ENCODE data around the gene NOXA1. TPM values are rescaled to one million over a fixed set of nuclear protein-coding genes. Genes with fewer than 3 reads are reported as not detected.

The NOXA1 gene
- total RNA-seq, 2 donors from 2014 or later: 0.94 to 3.4 TPM

DNA sequence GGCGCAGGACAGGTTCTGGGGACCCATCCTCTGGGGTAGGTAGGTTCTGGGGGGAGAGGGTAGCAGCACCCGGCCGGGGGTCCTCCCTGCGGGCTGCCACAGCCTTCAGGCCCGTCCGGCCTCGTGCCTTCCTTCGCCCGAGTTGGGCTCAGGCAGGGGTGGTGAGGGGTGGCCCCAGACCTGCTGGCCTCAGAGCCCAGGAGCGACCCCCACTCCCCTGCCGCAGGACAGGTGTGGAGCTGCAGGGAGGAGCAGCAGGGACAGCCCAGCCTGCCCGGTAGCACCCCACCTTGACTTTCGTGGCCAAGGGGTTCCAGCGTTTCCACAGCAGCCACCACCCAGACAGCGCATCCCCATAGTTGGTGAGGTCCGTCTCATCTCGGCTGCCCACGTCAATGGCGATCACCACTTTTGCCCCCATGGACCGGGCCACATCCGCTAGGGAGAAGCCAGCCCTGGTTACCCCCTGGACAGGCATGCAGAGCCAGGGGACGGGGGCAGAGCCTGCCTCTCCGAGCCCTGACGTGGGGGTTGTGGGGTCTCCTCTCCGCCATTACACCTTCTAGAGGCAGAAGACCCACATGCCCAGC, 39.3 kb downstream of the NOXA1 start:
- no peaks in the 10 kb centered on the region for H3K36me3 ChIP-seq
- H3K27me3 ChIP-seq: no peaks in the 10 kb centered on the region
- no peaks in the 10 kb centered on the region for H3K9me3 ChIP-seq
- H3K4me1 ChIP-seq: peaks cover 0 to 22% of the 10 kb centered on the region in 2 donors
- H3K4me3 ChIP-seq: no peak overlapping the region
- DNase-seq (ENCODE audit: low spot score): no peak
- TF ChIP-seq, protein P1, sequence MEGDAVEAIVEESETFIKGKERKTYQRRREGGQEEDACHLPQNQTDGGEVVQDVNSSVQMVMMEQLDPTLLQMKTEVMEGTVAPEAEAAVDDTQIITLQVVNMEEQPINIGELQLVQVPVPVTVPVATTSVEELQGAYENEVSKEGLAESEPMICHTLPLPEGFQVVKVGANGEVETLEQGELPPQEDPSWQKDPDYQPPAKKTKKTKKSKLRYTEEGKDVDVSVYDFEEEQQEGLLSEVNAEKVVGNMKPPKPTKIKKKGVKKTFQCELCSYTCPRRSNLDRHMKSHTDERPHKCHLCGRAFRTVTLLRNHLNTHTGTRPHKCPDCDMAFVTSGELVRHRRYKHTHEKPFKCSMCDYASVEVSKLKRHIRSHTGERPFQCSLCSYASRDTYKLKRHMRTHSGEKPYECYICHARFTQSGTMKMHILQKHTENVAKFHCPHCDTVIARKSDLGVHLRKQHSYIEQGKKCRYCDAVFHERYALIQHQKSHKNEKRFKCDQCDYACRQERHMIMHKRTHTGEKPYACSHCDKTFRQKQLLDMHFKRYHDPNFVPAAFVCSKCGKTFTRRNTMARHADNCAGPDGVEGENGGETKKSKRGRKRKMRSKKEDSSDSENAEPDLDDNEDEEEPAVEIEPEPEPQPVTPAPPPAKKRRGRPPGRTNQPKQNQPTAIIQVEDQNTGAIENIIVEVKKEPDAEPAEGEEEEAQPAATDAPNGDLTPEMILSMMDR (IDR thresholded peaks at IDR 0.05): no peak
- H3K27ac ChIP-seq: no peak overlapping the region

DNA sequence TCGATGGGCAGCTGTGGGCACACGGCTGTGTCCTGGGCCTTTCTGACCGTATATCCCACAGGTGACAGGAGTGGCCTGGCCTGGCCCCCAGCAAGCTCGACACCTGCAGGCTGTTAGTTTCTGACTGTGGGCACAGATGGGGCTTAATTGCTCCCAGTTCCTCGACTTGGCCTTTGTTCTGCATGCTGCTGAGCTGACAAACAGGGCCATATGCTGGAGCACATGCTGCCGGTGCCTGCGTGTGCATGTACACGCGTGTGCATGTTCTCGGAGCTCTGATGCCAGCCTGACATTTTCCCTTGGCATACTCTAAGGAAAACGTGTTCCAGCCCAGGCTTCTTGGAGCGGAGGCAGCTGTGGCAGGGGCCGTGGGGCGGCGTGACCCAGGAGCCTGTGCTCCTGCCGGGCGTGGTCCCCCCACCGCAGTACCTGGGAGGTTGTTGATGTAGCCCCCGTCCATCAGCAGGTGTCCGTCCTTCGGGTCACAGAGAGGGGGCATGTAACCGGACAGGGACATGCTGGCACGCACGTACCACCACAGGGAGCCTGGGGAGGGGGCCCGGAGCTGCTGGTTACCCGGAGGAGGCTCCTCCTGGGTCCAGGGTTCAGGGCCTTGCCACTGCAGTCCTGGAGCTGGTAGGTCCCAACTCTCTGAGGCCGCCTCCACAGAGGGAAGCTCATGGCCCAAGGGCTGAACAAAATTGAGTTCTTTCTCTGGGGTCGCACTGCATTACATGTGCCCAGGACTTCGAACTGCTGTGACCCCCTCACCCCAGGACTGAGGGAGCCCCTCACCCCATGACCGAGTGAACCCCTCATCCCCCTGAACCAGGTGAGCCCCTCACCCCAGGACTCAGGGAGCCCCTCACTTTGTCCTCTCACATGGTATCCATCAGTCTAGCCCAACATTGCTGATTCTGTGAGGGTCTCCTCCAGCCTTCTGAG, 40.1 kb downstream of the NOXA1 start:
- no peak overlapping the region for H3K4me3 ChIP-seq
- TF ChIP-seq, protein P1 (IDR thresholded peaks at IDR 0.05): no peak
- no peaks in the 10 kb centered on the region for H3K36me3 ChIP-seq
- no peaks in the 10 kb centered on the region for H3K9me3 ChIP-seq
- H3K4me1 ChIP-seq: peaks cover 0 to 16% of the 10 kb centered on the region in 2 donors
- no peak for DNase-seq (ENCODE audit: low spot score)
- no peak overlapping the region for H3K27ac ChIP-seq
- H3K27me3 ChIP-seq: no peaks in the 10 kb centered on the region

- no peaks in the 10 kb centered on the region for H3K36me3 ChIP-seq
- peaks cover 0 to 10% of the 10 kb centered on the region in 2 donors for H3K4me1 ChIP-seq
- H3K27ac ChIP-seq: no peak overlapping the region
- TF ChIP-seq, protein P1 (IDR thresholded peaks at IDR 0.05): no peak
- H3K4me3 ChIP-seq: no peak overlapping the region
- H3K9me3 ChIP-seq: no peaks in the 10 kb centered on the region
- H3K27me3 ChIP-seq: no peaks in the 10 kb centered on the region
- no peak for DNase-seq (ENCODE audit: low spot score)
Measured at GRCh38 chr9:137463931-137464290, 40.7 kb downstream of the NOXA1 start.

DNA sequence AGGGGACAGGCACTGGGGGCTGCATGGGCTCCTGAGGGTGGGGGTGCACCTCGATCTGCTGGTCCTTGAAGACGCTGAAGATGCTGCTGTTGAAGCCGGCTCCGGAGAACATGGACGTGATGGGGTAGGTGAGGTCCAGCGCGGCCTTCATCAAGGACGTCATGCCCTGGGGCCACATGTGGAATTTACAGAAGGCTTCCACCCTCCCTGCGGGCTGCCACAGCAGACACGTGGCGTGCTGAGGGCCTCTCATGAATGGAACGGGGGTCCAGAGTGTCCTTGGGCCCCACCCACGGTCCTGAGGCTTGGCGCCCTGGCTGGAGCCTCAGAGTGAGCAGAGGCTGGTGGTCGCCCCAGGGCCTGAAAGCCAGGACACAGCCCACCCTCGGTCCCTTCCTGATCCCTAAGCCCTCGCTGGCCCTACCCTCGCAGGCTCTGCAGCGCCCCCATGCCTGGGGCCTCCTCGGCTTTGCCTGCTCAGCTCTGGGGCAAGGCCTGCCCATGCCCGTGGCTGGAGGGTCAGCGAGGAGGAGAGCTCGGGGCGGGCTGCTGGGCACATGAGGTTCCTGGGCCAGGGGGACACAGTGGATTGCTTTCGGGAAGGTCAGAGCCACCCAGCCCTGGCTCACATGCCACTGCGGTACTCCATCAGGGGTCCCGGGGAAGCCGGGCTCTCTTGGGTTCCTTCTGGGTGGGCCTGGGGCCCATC, 41.3 kb downstream of the NOXA1 start:
- H3K4me1 ChIP-seq: peaks cover 0 to 8% of the 10 kb centered on the region in 2 donors
- no peak for DNase-seq (ENCODE audit: low spot score)
- no peaks in the 10 kb centered on the region for H3K36me3 ChIP-seq
- no peak overlapping the region for H3K27ac ChIP-seq
- TF ChIP-seq, protein P1 (IDR thresholded peaks at IDR 0.05): no peak
- no peak overlapping the region for H3K4me3 ChIP-seq
- no peaks in the 10 kb centered on the region for H3K9me3 ChIP-seq
- H3K27me3 ChIP-seq: no peaks in the 10 kb centered on the region

GRCh38 chr9:137465000-137465719, 42.0 kb downstream of the NOXA1 start:
- no peak for DNase-seq (ENCODE audit: low spot score)
- no peak overlapping the region for H3K4me3 ChIP-seq
- no peaks in the 10 kb centered on the region for H3K36me3 ChIP-seq
- peaks cover 0 to 1% of the 10 kb centered on the region in 2 donors for H3K4me1 ChIP-seq
- no peaks in the 10 kb centered on the region for H3K27me3 ChIP-seq
- TF ChIP-seq, protein P1 (IDR thresholded peaks at IDR 0.05): no peak
- no peaks in the 10 kb centered on the region for H3K9me3 ChIP-seq
- H3K27ac ChIP-seq: no peak overlapping the region
